HepG2 (cell line): Measurements from ENCODE around the gene PGRMC1.

ENCODE experiments used
- ZNF207 ChIP-seq: fragments of 450-650 bp; IDR thresholded peaks from 2 replicates; pipeline ENCODE4 v1.6.1; 2016; ENCODE audit warnings: antibody characterized with exemption, borderline replicate concordance
- ZNF224 ChIP-seq: sonication (generic); formaldehyde crosslinking; IDR thresholded peaks from 2 replicates; pipeline ENCODE4 v1.5.0; 2020; ENCODE audit warnings: mild to moderate bottlenecking, missing genetic modification reagents
- ZSCAN29 ChIP-seq: sonication (generic); formaldehyde crosslinking; conservative IDR thresholded peaks from 2 replicates; pipeline ENCODE4 v1.4.0; 2020; ENCODE audit warnings: mild to moderate bottlenecking, missing genetic modification reagents

GRCh38 chrX:119288890-119289393, 52.9 kb downstream of the PGRMC1 start:
- no peak for TF ChIP-seq ZNF224
- TF ChIP-seq ZSCAN29 (CRISPR knock-in tag) = no peak
- no peak for TF ChIP-seq ZNF207
